ENCODE data around the gene RAD51AP2.

Gene RAD51AP2

DNA sequence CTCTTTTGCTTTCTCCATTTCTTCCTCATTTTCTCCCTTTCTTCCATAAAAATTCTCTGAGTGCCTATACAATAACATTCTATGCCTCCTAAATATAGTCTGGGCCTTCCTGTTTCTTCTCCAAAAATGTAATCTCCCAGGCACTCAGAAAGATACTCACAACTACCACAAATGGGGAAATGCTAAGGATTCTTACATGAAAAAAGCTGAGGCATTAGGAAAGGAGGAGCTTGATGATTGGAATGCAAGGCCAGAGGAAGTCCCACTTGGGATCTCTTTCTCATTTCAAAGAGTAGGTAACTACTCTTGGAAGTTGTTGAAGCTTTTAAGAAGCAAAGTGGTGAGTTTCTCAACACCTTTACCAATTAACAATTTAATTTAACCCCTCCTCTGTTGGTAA lies 25.6 kb upstream of the RAD51AP2 start:
- Histone ChIP-seq H3K4me3 (ENCODE audit: low read length) (no peak overlapping the region), H3K4me1 (ENCODE audit: control insufficient read depth, insufficient read depth, low read length) (peaks cover 17% of the 10 kb centered on the region), H3K9me3 (ENCODE audit: control insufficient read depth, low read length) (no peaks in the 10 kb centered on the region), H3K36me3 (ENCODE audit: control insufficient read depth, insufficient read depth, low read length, severe bottlenecking) (no peaks in the 10 kb centered on the region), H3K27me3 (replicated peaks; ENCODE audit: control insufficient read depth, insufficient read depth, low read length) (peaks cover 24% of the 10 kb centered on the region), H3K9ac (ENCODE audit: low read length) (no peak overlapping the region)
- DNase-seq (ENCODE audit: low read depth): peak; percentile 23

GRCh38 chr2:17543131-17543660 lies 25.0 kb upstream of the RAD51AP2 start:
- peaks cover 24% of the 10 kb centered on the region for H3K27me3 ChIP-seq (replicated peaks; ENCODE audit: control insufficient read depth, insufficient read depth, low read length)
- peaks cover 17% of the 10 kb centered on the region for H3K4me1 ChIP-seq (ENCODE audit: control insufficient read depth, insufficient read depth, low read length)
- no peaks in the 10 kb centered on the region for H3K36me3 ChIP-seq (ENCODE audit: control insufficient read depth, insufficient read depth, low read length, severe bottlenecking)
- no peak overlapping the region for H3K9ac ChIP-seq (ENCODE audit: low read length)
- DNase-seq (ENCODE audit: low read depth): no peak
- no peaks in the 10 kb centered on the region for H3K9me3 ChIP-seq (ENCODE audit: control insufficient read depth, low read length)
- H3K4me3 ChIP-seq (ENCODE audit: low read length): no peak overlapping the region

DNA sequence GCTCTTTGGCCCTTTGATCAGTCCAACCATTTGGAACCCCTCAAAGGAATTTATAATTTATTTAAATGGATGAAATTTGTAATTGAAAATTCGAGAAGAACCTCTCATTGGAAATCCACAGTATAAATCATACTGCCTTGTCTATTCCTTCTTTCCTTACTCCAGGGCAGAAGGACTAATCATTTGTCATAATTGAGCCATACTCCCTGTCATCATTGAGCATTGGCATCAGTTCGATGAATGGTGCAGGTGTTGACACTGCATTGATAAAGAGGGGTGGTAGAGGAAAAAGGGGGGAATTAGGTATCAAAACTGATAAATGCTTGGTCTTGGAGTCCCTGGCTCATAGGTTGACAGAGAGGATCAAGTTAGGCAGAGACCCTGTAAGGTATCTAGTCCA lies 24.2 kb upstream of the RAD51AP2 start:
- H3K4me1 ChIP-seq (ENCODE audit: control insufficient read depth, insufficient read depth, low read length): peaks cover 20% of the 10 kb centered on the region
- no peaks in the 10 kb centered on the region for H3K9me3 ChIP-seq (ENCODE audit: control insufficient read depth, low read length)
- H3K4me3 ChIP-seq (ENCODE audit: low read length): no peak overlapping the region
- H3K9ac ChIP-seq (ENCODE audit: low read length): no peak overlapping the region
- H3K36me3 ChIP-seq (ENCODE audit: control insufficient read depth, insufficient read depth, low read length, severe bottlenecking): no peaks in the 10 kb centered on the region
- DNase-seq (ENCODE audit: low read depth): no peak
- H3K27me3 ChIP-seq (replicated peaks; ENCODE audit: control insufficient read depth, insufficient read depth, low read length): peaks cover 20% of the 10 kb centered on the region

DNA sequence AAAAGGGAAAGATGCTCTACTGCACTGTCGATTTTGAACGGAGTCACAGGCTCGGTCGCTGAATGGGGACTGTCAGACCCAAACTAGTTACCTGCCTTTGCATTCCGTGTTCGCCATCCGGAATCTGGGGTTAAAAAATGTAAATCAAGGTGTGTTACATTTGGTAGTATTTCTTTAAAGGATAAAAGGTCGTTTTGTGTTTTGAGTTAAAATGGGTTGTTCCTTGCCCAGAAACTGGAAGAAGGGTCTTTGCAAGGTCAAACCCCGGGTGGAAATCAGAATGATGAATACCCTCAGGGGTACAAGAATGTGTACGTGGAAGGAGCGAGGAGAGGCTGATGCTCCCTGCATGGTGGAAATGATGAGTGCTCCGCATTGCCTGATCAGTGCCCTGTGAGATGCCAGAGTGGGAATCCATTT lies 23.3 kb upstream of the RAD51AP2 start:
- DNase-seq (ENCODE audit: low read depth): no peak
- Histone ChIP-seq H3K4me3 (ENCODE audit: low read length) (peak overlapping the region; percentile 88), H3K9me3 (ENCODE audit: control insufficient read depth, low read length) (no peaks in the 10 kb centered on the region), H3K9ac (ENCODE audit: low read length) (no peak overlapping the region), H3K4me1 (ENCODE audit: control insufficient read depth, insufficient read depth, low read length) (peaks cover 20% of the 10 kb centered on the region), H3K27me3 (replicated peaks; ENCODE audit: control insufficient read depth, insufficient read depth, low read length) (peaks cover 20% of the 10 kb centered on the region), H3K36me3 (ENCODE audit: control insufficient read depth, insufficient read depth, low read length, severe bottlenecking) (no peaks in the 10 kb centered on the region)

GRCh38 chr2:17540813-17541530 lies 22.7 kb upstream of the RAD51AP2 start:
- peak; percentile 14 for DNase-seq (ENCODE audit: low read depth)
- no peaks in the 10 kb centered on the region for H3K36me3 ChIP-seq (ENCODE audit: control insufficient read depth, insufficient read depth, low read length, severe bottlenecking)
- H3K4me1 ChIP-seq (ENCODE audit: control insufficient read depth, insufficient read depth, low read length): peaks cover 20% of the 10 kb centered on the region
- H3K27me3 ChIP-seq (replicated peaks; ENCODE audit: control insufficient read depth, insufficient read depth, low read length): peaks cover 20% of the 10 kb centered on the region
- peak overlapping the region; percentile 50 for H3K9ac ChIP-seq (ENCODE audit: low read length)
- H3K4me3 ChIP-seq (ENCODE audit: low read length): peak overlapping the region; percentile 88
- no peaks in the 10 kb centered on the region for H3K9me3 ChIP-seq (ENCODE audit: control insufficient read depth, low read length)

- Histone ChIP-seq H3K9me3 (ENCODE audit: control insufficient read depth, low read length) (no peaks in the 10 kb centered on the region), H3K4me1 (ENCODE audit: control insufficient read depth, insufficient read depth, low read length) (peaks cover 20% of the 10 kb centered on the region), H3K27me3 (replicated peaks; ENCODE audit: control insufficient read depth, insufficient read depth, low read length) (peaks cover 20% of the 10 kb centered on the region), H3K36me3 (ENCODE audit: control insufficient read depth, insufficient read depth, low read length, severe bottlenecking) (no peaks in the 10 kb centered on the region), H3K4me3 (ENCODE audit: low read length) (peak within 1 kb of the TSS; percentile 88), H3K9ac (ENCODE audit: low read length) (peak within 1 kb of the TSS; percentile 50)
- peak; percentile 94 for DNase-seq (ENCODE audit: low read depth)
Measured at GRCh38 chr2:17540093-17540812, 22.0 kb upstream of the RAD51AP2 start, which contains the start of gene VSNL1. Gene VSNL1 (plus strand): TSS chr2:17540696. CDS start chr2:17592075, 51,379 bp downstream.

DNA sequence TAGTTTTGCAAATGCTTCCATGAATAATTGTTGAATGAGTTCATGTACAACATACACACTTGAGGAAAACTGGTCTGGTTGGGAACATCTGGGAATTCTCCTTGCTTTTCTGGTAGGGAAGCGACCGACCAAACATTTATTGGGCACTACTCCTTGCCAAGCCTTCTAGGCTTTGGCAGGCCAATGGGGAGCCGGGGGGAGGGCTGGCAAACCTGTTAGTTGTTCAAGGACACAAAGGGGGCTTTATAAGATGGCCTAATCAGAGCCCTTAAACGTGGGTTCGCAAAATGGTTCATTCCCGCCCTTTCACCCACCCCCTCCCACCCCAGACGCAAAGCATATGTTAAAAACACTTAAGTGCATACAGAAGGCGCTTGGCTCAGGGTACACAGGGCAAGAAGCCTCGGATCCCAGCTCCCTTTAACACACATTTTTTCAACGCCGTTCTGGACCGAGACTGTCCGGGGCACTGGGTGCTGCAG lies 21.4 kb upstream of the RAD51AP2 start:
- Histone ChIP-seq H3K4me3 (ENCODE audit: low read length) (peak overlapping the region; percentile 88), H3K27me3 (replicated peaks; ENCODE audit: control insufficient read depth, insufficient read depth, low read length) (peaks cover 20% of the 10 kb centered on the region), H3K9ac (ENCODE audit: low read length) (peak overlapping the region; percentile 50), H3K9me3 (ENCODE audit: control insufficient read depth, low read length) (no peaks in the 10 kb centered on the region), H3K36me3 (ENCODE audit: control insufficient read depth, insufficient read depth, low read length, severe bottlenecking) (no peaks in the 10 kb centered on the region), H3K4me1 (ENCODE audit: control insufficient read depth, insufficient read depth, low read length) (peaks cover 20% of the 10 kb centered on the region)
- DNase-seq (ENCODE audit: low read depth): peak; percentile 53

DNA sequence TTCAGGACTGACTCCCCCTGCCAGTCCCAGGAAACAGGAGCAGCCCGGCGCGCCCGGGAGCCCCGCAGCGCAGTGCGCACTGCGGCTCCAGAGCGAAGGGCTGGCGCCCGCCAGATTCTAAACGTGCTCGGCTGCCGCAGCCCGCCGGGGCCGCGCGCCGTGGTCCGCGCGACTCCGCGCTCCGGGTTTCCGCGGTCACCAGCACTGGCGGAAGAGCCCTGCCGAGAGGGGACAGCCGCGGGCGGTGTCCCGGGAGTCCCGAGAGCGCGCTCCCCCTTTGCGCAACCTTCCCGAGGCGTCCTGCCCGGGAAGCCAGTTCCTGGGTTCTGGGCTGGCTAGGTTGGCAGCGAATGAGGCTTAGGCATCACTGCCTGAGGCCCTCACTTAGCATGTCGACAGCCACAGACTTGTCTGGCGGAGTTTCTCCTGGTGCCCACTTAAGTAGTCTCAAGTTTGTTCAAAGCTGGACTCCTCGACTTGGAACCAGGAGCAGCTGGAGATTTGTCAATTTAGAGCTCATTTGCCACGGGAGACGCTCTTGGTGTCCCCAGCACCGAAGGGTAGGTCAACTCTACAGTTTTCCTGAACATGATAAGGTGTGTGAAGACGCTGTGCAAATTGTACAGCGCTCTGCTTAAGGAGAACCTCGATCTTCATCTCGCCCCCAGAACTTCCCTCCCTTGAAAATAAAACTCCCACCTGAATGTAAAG lies 20.8 kb upstream of the RAD51AP2 start:
- H3K9ac ChIP-seq (ENCODE audit: low read length): peak overlapping the region; percentile 72
- H3K36me3 ChIP-seq (ENCODE audit: control insufficient read depth, insufficient read depth, low read length, severe bottlenecking): no peaks in the 10 kb centered on the region
- H3K9me3 ChIP-seq (ENCODE audit: control insufficient read depth, low read length): no peaks in the 10 kb centered on the region
- peaks cover 20% of the 10 kb centered on the region for H3K27me3 ChIP-seq (replicated peaks; ENCODE audit: control insufficient read depth, insufficient read depth, low read length)
- H3K4me1 ChIP-seq (ENCODE audit: control insufficient read depth, insufficient read depth, low read length): peaks cover 20% of the 10 kb centered on the region
- DNase-seq (ENCODE audit: low read depth): peak; percentile 93
- peak overlapping the region; percentile 88 for H3K4me3 ChIP-seq (ENCODE audit: low read length)

DNA sequence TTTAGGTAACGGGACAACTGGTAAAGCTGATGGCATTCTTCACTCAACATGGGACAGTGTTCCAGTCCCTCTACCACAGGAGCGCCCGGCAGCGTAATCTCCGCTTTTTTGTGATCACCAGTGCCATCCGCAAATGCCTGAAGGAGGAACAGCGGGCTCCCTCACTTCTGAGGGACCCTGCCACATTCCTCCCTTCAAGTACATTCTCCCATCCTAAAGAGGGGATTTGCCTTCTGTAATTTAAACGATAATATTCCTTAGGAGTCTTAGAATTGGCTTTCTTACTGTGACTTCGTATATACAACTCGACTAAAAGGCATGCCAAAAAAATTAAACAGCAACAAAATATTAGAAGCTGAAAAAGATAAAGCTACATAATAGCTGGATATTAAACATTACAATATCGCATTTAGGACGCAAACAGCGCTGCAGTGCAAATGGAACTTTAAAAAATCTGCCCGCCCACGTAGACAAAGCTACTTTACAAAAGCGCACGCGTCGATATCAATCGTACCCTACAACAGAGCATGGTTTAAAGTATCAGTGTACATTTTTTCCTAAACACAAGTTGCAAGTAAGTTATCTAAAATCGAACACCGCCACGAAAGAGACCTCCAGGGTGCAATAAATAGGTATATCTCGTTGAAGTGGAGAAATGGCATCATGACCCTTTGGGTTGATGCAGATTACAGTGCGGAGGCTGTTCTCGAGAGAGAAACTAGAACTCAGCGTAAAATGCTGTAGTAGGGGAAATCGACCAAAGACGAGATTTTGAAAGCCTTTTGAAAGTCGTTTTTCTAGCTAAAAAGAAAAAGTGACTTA lies 20.0 kb upstream of the RAD51AP2 start:
- DNase-seq (ENCODE audit: low read depth): peak; percentile 73
- Histone ChIP-seq H3K36me3 (ENCODE audit: control insufficient read depth, insufficient read depth, low read length, severe bottlenecking) (no peaks in the 10 kb centered on the region), H3K4me3 (ENCODE audit: low read length) (peak overlapping the region; percentile 88), H3K9me3 (ENCODE audit: control insufficient read depth, low read length) (no peaks in the 10 kb centered on the region), H3K27me3 (replicated peaks; ENCODE audit: control insufficient read depth, insufficient read depth, low read length) (peaks cover 20% of the 10 kb centered on the region), H3K4me1 (ENCODE audit: control insufficient read depth, insufficient read depth, low read length) (peaks cover 20% of the 10 kb centered on the region), H3K9ac (ENCODE audit: low read length) (peak overlapping the region; percentile 72)

DNA sequence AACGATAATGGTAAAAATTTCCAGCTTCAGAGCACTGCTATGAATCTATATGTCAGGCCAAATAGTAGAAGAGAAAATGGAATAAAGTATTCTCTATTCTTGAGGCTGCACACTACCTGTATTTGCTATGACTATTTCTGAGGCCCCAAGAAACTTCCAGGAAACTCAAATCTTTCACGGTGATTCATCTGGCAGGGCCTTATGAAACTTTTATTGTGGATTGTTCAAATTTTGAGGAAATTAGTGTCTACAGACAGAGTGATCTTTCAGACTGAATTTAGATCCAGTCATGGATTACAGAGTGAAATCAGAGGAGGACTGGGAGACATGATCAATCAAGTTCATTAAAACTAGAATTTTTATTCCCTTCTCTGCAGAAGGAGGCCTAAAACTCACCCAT lies 18.2 kb upstream of the RAD51AP2 start:
- DNase-seq (ENCODE audit: low read depth): no peak
- no peaks in the 10 kb centered on the region for H3K9me3 ChIP-seq (ENCODE audit: control insufficient read depth, low read length)
- peaks cover 19% of the 10 kb centered on the region for H3K4me1 ChIP-seq (ENCODE audit: control insufficient read depth, insufficient read depth, low read length)
- no peak overlapping the region for H3K9ac ChIP-seq (ENCODE audit: low read length)
- H3K36me3 ChIP-seq (ENCODE audit: control insufficient read depth, insufficient read depth, low read length, severe bottlenecking): no peaks in the 10 kb centered on the region
- peaks cover 14% of the 10 kb centered on the region for H3K27me3 ChIP-seq (replicated peaks; ENCODE audit: control insufficient read depth, insufficient read depth, low read length)
- H3K4me3 ChIP-seq (ENCODE audit: low read length): no peak overlapping the region

All from adipocyte (in vitro differentiated cells).